Raji (cell line): Measurements from ENCODE around the gene ALX4.

Source experiments
- POLR2A ChIP-seq: IDR thresholded peaks from 2 replicates; pipeline ENCODE4 v1.6.1; 2011; ENCODE audit warnings: low read depth, low read length, control low read depth; ENCODE audit not compliant: insufficient read depth

Gene ALX4

GRCh38 chr11:44235765-44236201 is 74.2 kb downstream of the ALX4 start:
- no peak for TF ChIP-seq POLR2A

- no peak for TF ChIP-seq POLR2A
Measured at GRCh38 chr11:44229624-44230023, 80.3 kb downstream of the ALX4 start.

GRCh38 chr11:44229098-44229497 is 80.8 kb downstream of the ALX4 start:
- no peak for TF ChIP-seq POLR2A

- TF ChIP-seq POLR2A = no peak
Measured at GRCh38 chr11:44228379-44228778, 81.6 kb downstream of the ALX4 start.

- no peak for TF ChIP-seq POLR2A
Measured at GRCh38 chr11:44226945-44227344, 83.0 kb downstream of the ALX4 start.

- TF ChIP-seq POLR2A = no peak
Measured at GRCh38 chr11:44226490-44226889, 83.4 kb downstream of the ALX4 start.

- no peak for TF ChIP-seq POLR2A
Measured at GRCh38 chr11:44224867-44225501, 85.0 kb downstream of the ALX4 start.

- TF ChIP-seq POLR2A = no peak
Measured at GRCh38 chr11:44223238-44223637, 86.7 kb downstream of the ALX4 start.

- TF ChIP-seq POLR2A = no peak
Measured at GRCh38 chr11:44221992-44222391, 87.9 kb downstream of the ALX4 start.

GRCh38 chr11:44221456-44221855 is 88.5 kb downstream of the ALX4 start:
- no peak for TF ChIP-seq POLR2A

- no peak for TF ChIP-seq POLR2A
Measured at GRCh38 chr11:44219830-44220796, 89.8 kb downstream of the ALX4 start.

- no peak for TF ChIP-seq POLR2A
Measured at GRCh38 chr11:44217432-44217831, 92.5 kb downstream of the ALX4 start.

GRCh38 chr11:44213148-44213547 is 96.8 kb downstream of the ALX4 start:
- no peak for TF ChIP-seq POLR2A

- TF ChIP-seq POLR2A = no peak
Measured at GRCh38 chr11:44212128-44212527, 97.8 kb downstream of the ALX4 start.
